Measurements from ENCODE around the gene NDST3.

DNA sequence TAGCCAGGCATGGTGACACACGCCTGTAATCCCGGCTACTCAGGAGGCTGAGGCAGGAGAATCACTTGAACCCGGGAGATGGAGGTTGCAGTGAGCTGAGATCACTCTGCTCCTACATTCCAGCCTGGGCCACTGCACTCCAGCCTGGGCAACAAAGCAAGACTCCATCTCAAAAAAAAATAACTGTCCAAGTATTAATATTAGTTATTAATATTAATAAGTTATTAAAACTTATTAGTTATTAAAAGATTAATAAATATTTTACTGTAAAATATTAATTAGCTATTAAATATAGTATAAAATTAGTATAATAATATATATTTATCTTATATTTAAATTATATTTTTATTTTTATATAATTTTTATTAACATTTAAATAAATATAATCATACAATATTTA, 19.5 kb upstream of the NDST3 start:
- TF ChIP-seq, protein P1, sequence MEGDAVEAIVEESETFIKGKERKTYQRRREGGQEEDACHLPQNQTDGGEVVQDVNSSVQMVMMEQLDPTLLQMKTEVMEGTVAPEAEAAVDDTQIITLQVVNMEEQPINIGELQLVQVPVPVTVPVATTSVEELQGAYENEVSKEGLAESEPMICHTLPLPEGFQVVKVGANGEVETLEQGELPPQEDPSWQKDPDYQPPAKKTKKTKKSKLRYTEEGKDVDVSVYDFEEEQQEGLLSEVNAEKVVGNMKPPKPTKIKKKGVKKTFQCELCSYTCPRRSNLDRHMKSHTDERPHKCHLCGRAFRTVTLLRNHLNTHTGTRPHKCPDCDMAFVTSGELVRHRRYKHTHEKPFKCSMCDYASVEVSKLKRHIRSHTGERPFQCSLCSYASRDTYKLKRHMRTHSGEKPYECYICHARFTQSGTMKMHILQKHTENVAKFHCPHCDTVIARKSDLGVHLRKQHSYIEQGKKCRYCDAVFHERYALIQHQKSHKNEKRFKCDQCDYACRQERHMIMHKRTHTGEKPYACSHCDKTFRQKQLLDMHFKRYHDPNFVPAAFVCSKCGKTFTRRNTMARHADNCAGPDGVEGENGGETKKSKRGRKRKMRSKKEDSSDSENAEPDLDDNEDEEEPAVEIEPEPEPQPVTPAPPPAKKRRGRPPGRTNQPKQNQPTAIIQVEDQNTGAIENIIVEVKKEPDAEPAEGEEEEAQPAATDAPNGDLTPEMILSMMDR (IDR thresholded peaks at IDR 0.05; ENCODE audit: low read depth, low read length): no peak
- no peak for TF ChIP-seq POLR2A (IDR thresholded peaks at IDR 0.05; ENCODE audit: extremely low read depth, insufficient read length)
- TF ChIP-seq, protein P2, sequence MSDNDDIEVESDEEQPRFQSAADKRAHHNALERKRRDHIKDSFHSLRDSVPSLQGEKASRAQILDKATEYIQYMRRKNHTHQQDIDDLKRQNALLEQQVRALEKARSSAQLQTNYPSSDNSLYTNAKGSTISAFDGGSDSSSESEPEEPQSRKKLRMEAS (IDR thresholded peaks at IDR 0.05; ENCODE audit: low read depth, low read length): no peak
- no peak for TF ChIP-seq MYC (IDR thresholded peaks at IDR 0.05; ENCODE audit: low read depth, low read length)

All from NB4 (cell line).